Progenitor cell of endocrine pancreas (in vitro differentiated cells): Measurements from ENCODE around the gene MAK. TPM values are rescaled to one million over a fixed set of nuclear protein-coding genes. Genes with fewer than 3 reads are reported as not detected.

ENCODE experiments used
- DNase-seq: peaks from one replicate; pipeline ENCODE4 v3.0.0; 2021; ENCODE audit warnings: low spot score; ENCODE audit not compliant: unreplicated experiment
- H3K27ac Mint-ChIP-seq: 2 replicates; pipeline ENCODE4 v1.8.0; 2021; ENCODE audit warnings: mild to moderate bottlenecking, moderate library complexity, mixed read lengths
- H3K27me3 Mint-ChIP-seq: 2 replicates; pipeline ENCODE4 v1.8.0; 2021; ENCODE audit warnings: mixed read lengths
- H3K36me3 Mint-ChIP-seq: 2 replicates; pipeline ENCODE4 v1.8.0; 2022; ENCODE audit warnings: mixed read lengths; ENCODE audit not compliant: insufficient read depth
- H3K4me1 Mint-ChIP-seq: 2 replicates; pipeline ENCODE4 v1.8.0; 2021; ENCODE audit warnings: low read depth, mixed read lengths
- H3K4me3 Mint-ChIP-seq: 2 replicates; pipeline ENCODE4 v1.8.0; 2021; ENCODE audit warnings: low read depth, mild to moderate bottlenecking, moderate library complexity, mixed read lengths
- H3K9me3 Mint-ChIP-seq: 2 replicates; pipeline ENCODE4 v1.8.0; 2021; ENCODE audit warnings: low read depth, mixed read lengths
- total RNA-seq: library from RNA; stranded (reverse); gene quantifications from 2 replicates; pipeline ENCODE4 v1.2.1, GENCODE V29; 2021
- TF ChIP-seq, protein P1 (sequence below): fragments of 200-600 bp; sonication (generic); IDR thresholded peaks from one replicate; pipeline ENCODE4 v1.5.0; 2021; ENCODE audit warnings: antibody characterized with exemption, mild to moderate bottlenecking; ENCODE audit not compliant: unreplicated experiment

Gene MAK
- total RNA-seq, 1 donor from 2014 or later = 1.3 TPM

DNA sequence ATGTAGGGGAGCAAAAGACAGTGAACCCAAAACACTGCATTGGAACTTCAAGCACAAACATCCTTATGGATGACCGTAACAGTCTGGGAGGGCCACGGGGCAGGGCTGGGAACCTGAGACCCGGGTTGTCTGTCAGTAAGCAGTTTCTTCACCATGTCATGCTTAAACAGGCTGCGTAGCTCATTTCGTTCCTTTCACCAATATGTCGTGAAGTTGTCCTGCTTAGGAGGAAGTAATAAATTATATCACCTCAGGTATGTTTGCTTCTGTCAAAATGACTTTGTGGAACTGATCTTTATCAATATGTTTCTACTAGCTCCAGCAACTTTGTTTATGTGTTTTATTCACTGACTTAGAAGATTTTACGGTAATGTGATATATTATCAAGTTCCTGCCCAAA, 12.4 kb upstream of the MAK start:
- peaks cover 17% of the 10 kb centered on the region for H3K9me3 Mint-ChIP-seq
- H3K36me3 Mint-ChIP-seq = peaks cover 6% of the 10 kb centered on the region
- no peak for DNase-seq
- H3K4me3 Mint-ChIP-seq = no peak overlapping the region
- H3K27me3 Mint-ChIP-seq = no peaks in the 10 kb centered on the region
- H3K27ac Mint-ChIP-seq = no peak overlapping the region
- H3K4me1 Mint-ChIP-seq = no peaks in the 10 kb centered on the region
- TF ChIP-seq, protein P1, sequence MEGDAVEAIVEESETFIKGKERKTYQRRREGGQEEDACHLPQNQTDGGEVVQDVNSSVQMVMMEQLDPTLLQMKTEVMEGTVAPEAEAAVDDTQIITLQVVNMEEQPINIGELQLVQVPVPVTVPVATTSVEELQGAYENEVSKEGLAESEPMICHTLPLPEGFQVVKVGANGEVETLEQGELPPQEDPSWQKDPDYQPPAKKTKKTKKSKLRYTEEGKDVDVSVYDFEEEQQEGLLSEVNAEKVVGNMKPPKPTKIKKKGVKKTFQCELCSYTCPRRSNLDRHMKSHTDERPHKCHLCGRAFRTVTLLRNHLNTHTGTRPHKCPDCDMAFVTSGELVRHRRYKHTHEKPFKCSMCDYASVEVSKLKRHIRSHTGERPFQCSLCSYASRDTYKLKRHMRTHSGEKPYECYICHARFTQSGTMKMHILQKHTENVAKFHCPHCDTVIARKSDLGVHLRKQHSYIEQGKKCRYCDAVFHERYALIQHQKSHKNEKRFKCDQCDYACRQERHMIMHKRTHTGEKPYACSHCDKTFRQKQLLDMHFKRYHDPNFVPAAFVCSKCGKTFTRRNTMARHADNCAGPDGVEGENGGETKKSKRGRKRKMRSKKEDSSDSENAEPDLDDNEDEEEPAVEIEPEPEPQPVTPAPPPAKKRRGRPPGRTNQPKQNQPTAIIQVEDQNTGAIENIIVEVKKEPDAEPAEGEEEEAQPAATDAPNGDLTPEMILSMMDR = no peak

DNA sequence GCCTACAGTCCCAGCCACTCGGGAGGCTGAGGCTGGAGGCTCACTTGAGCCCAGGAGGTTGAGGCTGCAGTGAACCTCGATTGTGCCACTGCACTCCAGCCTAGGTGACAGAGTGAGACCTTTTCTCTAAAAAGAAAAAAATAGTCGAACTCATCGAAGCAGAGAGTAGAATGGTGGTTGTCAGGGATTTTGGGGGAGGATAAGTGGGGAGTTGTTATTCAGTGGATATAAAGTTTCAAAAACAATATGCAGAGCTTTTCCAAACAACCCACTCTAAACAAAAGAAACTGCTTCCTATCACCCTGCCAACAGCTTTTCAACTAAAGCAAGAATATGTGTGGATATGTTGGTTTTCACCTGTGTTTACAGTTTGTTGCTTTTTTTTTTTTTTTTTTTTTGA, 11.6 kb upstream of the MAK start:
- TF ChIP-seq, protein P1 = no peak
- H3K4me3 Mint-ChIP-seq = no peak overlapping the region
- no peak for DNase-seq
- H3K9me3 Mint-ChIP-seq = peaks cover 14% of the 10 kb centered on the region
- H3K4me1 Mint-ChIP-seq = no peaks in the 10 kb centered on the region
- peak overlapping the region; percentile 71 for H3K27ac Mint-ChIP-seq
- peaks cover 6% of the 10 kb centered on the region for H3K36me3 Mint-ChIP-seq
- no peaks in the 10 kb centered on the region for H3K27me3 Mint-ChIP-seq

DNA sequence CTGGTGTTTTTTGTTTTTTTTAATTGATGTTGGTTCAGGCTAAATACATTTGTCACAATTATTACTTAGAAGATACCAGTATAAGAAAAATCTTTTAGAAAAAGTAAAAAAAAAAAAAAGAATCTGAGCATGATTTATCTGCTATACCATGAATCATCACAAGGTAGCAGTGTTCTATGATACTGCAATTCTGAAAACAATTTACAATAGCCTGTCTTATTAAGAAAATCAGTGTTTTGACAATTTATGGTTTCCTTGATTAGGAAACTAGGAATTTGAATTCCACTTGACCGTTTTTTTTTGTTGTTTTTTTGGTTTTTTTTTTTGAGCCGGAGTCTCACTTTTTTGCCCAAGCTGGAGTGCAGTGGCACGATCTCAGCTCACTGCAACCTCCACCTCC, 9.3 kb upstream of the MAK start:
- Mint-ChIP-seq H3K4me3 (no peak overlapping the region), H3K4me1 (no peaks in the 10 kb centered on the region), H3K9me3 (no peaks in the 10 kb centered on the region), H3K27me3 (peaks cover 5% of the 10 kb centered on the region), H3K27ac (no peak overlapping the region), H3K36me3 (no peaks in the 10 kb centered on the region)
- TF ChIP-seq, protein P1 = peak; percentile 40
- DNase-seq = no peak

DNA sequence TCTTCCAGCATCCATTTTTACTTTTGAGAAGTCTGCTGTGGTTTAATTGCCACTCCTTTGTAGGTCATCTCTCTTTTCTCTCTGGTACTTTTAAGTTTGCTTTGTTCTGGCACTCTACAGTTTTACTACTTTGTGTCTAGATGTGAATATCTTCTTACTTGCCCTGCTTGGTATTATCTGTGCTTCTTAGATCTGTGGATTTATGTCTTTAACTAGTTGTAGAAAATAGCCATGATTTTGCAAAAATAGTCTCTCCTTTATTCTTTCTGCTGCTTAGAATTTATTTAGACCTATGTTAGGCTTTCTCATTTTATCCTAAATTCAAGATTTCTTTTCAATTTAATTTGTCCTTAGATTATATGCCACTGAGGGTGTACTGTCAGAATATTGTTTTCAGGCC, 5.2 kb upstream of the MAK start:
- Mint-ChIP-seq H3K4me1 (no peaks in the 10 kb centered on the region), H3K36me3 (no peaks in the 10 kb centered on the region), H3K27ac (no peak overlapping the region), H3K4me3 (no peak overlapping the region), H3K9me3 (no peaks in the 10 kb centered on the region), H3K27me3 (peaks cover 24% of the 10 kb centered on the region)
- TF ChIP-seq, protein P1 = no peak
- no peak for DNase-seq

DNA sequence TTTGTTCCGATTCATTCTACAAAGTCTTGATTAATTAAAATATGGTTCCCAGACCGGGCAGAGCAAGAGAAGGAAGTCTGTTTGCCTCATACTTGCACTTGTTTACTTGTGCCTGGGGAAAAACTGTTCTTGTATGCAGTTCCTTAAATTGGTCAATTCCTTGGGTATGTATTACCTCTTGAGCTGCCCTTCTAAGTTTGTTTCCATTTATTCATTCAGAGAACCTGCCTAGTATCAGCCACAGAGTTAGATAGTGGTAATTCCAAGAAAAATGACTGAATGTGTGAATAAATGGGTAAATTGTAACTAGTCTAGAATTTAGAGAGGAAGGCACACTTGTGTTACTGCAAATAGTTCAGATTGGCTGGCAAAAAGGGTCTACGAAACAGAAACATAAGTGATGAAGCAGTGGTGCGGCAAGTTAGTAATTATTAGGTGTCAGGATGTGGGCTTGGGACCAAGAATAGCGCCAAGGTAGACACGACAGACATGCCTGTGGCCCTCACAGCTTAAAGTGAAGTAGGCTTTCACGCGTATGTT, 525 bp upstream of the MAK start:
- TF ChIP-seq, protein P1 = no peak
- DNase-seq = no peak
- peak overlapping the region; percentile 14 for H3K27ac Mint-ChIP-seq
- H3K27me3 Mint-ChIP-seq = peaks cover 24% of the 10 kb centered on the region
- H3K4me1 Mint-ChIP-seq = peaks cover 12% of the 10 kb centered on the region
- H3K9me3 Mint-ChIP-seq = peaks cover 6% of the 10 kb centered on the region
- peaks cover 6% of the 10 kb centered on the region for H3K36me3 Mint-ChIP-seq
- H3K4me3 Mint-ChIP-seq = peak overlapping the region; percentile 85
